Neural cell (in vitro differentiated cells): Measurements from ENCODE around the gene METAP2. TPM values are rescaled to one million over a fixed set of nuclear protein-coding genes. Genes with fewer than 3 reads are reported as not detected.

ENCODE experiments used
- H2AFZ ChIP-seq: fragments of 200-600, 300-800 bp; sonication (generic), shearing (Covaris generic); 2 replicates; pipeline ENCODE4 v1.6.0; 2014; ENCODE audit warnings: low read depth, mild to moderate bottlenecking, antibody characterized with exemption, low read length, moderate library complexity
- H3F3A ChIP-seq: fragments of 200-600 bp; shearing (Covaris generic); 2 replicates; pipeline ENCODE4 v1.6.1; 2016; ENCODE audit warnings: mild to moderate bottlenecking, moderate library complexity, mixed read lengths, antibody characterized with exemption, low read length; ENCODE audit not compliant: insufficient read depth, poor library complexity, severe bottlenecking
- H3K27ac ChIP-seq: fragments of 200-600, 300-800 bp; sonication (generic), shearing (Covaris generic); 2 replicates; pipeline ENCODE4 v1.5.1; 2014; ENCODE audit warnings: mild to moderate bottlenecking, low read length, moderate library complexity
- H3K27me3 ChIP-seq: fragments of 300-800, 200-600 bp; sonication (generic), shearing (Covaris generic); 2 replicates; pipeline ENCODE4 v1.6.0; 2014; ENCODE audit warnings: mild to moderate bottlenecking, low read depth, low read length, moderate library complexity; ENCODE audit not compliant: insufficient read depth
- H3K36me3 ChIP-seq: fragments of 300-800, 200-600 bp; sonication (generic), shearing (Covaris generic); 2 replicates; pipeline ENCODE4 v1.5.1; 2014; ENCODE audit warnings: mild to moderate bottlenecking, antibody characterized with exemption, low read length, moderate library complexity; ENCODE audit not compliant: insufficient read depth
- H3K4me2 ChIP-seq: fragments of 300-800, 200-600 bp; sonication (generic), shearing (Covaris generic); 2 replicates; pipeline ENCODE4 v1.6.0; 2014; ENCODE audit warnings: mild to moderate bottlenecking, low read length
- H3K4me3 ChIP-seq: fragments of 300-800, 200-600 bp; sonication (generic), shearing (Covaris generic); 2 replicates; pipeline ENCODE4 v1.5.1; 2014; ENCODE audit warnings: mild to moderate bottlenecking, low read length, moderate library complexity
- H3K79me2 ChIP-seq: fragments of 200-600 bp; shearing (Covaris generic); replicated peaks from 2 replicates; pipeline ENCODE4 v1.6.0; 2014; ENCODE audit warnings: mild to moderate bottlenecking, low read length, moderate library complexity; ENCODE audit not compliant: insufficient read depth
- H3K9ac ChIP-seq: fragments of 300-800, 200-600 bp; sonication (generic), shearing (Covaris generic); 2 replicates; pipeline ENCODE4 v1.6.1; 2016; ENCODE audit warnings: mild to moderate bottlenecking, low read length, mixed read lengths
- H3K9me2 ChIP-seq: fragments of 200-600 bp; shearing (Covaris generic); 2 replicates; pipeline ENCODE4 v1.6.1; 2016; ENCODE audit warnings: mild to moderate bottlenecking, low read length, mixed read lengths; ENCODE audit not compliant: insufficient read depth
- H3K9me3 ChIP-seq: fragments of 200-600, 300-800 bp; sonication (generic), shearing (Covaris generic); 2 replicates; pipeline ENCODE4 v1.6.1; 2016; ENCODE audit warnings: mild to moderate bottlenecking, mixed run types, low read length, moderate library complexity, mixed read lengths
- H4K20me1 ChIP-seq: fragments of 200-600 bp; shearing (Covaris generic); 2 replicates; pipeline ENCODE4 v1.6.1; 2016; ENCODE audit warnings: mild to moderate bottlenecking, mixed run types; ENCODE audit not compliant: insufficient read depth
- EP300 ChIP-seq: fragments of 450-650 bp; conservative IDR thresholded peaks from 2 replicates; pipeline ENCODE4 v1.6.1; 2014; ENCODE audit warnings: antibody characterized with exemption, mild to moderate bottlenecking, moderate library complexity; ENCODE audit not compliant: poor library complexity, severe bottlenecking
- EZH2 ChIP-seq: fragments of 200-600, 300-800 bp; shearing (Covaris generic), sonication (generic); IDR thresholded peaks from 2 replicates; pipeline ENCODE4 v1.6.1; 2014; ENCODE audit warnings: antibody characterized with exemption, low read length, borderline replicate concordance, mild to moderate bottlenecking; ENCODE audit not compliant: insufficient read depth, poor library complexity, severe bottlenecking
- MXI1 ChIP-seq: fragments of 450-650 bp; conservative IDR thresholded peaks from 2 replicates; pipeline ENCODE4 v1.6.1; 2014; ENCODE audit warnings: antibody characterized with exemption, mild to moderate bottlenecking; ENCODE audit not compliant: poor library complexity, severe bottlenecking
- POLR2AphosphoS5 ChIP-seq: IDR thresholded peaks from 2 replicates; pipeline ENCODE4 v1.6.1; 2012
- RAD21 ChIP-seq: fragments of 450-650 bp; conservative IDR thresholded peaks from 2 replicates; pipeline ENCODE4 v1.6.1; 2014; ENCODE audit warnings: antibody characterized with exemption, mild to moderate bottlenecking, moderate library complexity
- SMC3 ChIP-seq: fragments of 450-650 bp; conservative IDR thresholded peaks from 2 replicates; pipeline ENCODE4 v1.6.1; 2014; ENCODE audit warnings: antibody characterized with exemption, mild to moderate bottlenecking, moderate library complexity; ENCODE audit not compliant: poor library complexity
- TAF1 ChIP-seq: IDR thresholded peaks from 2 replicates; pipeline ENCODE4 v1.6.1; 2012; ENCODE audit warnings: low read depth
- polyA plus RNA-seq: library from polyadenylated mRNA; depleted of rRNA; stranded (reverse); fragments of >200 nt; gene quantifications from 2 replicates; pipeline ENCODE4 v1.2.3, GENCODE V29; 2014
- TF ChIP-seq, protein P1 (sequence below): fragments of 450-650 bp; IDR thresholded peaks from 2 replicates; pipeline ENCODE4 v1.5.1; 2014; ENCODE audit warnings: antibody characterized with exemption, mild to moderate bottlenecking, moderate library complexity; ENCODE audit not compliant: poor library complexity, severe bottlenecking
- TF ChIP-seq, protein P2 (sequence below): IDR thresholded peaks from 2 replicates; pipeline ENCODE4 v1.6.1; 2012; ENCODE audit warnings: borderline replicate concordance

The METAP2 gene
- polyA plus RNA-seq, 1 donor from 2014 or later, result 78.0 TPM

DNA sequence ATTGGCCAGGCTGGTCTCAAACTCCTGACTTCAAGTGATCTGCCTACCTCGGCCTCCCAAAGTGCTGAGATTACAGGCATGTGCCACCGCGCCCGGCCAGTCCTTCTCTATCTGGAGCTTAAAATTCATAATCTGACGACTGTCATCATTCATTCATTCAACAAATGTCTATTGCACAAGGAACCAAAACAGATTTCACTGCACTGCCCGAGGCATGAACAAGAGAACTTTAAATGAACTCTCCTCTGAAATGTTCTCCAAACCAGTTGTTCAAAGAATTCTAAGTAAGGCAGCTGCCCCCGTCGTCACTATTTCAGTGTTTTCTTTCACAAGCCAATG, 44.8 kb upstream of the METAP2 start:
- H3K9ac ChIP-seq, result no peak overlapping the region
- no peaks in the 10 kb centered on the region for H3K9me2 ChIP-seq
- H2AFZ ChIP-seq, result no peak overlapping the region
- H3K4me2 ChIP-seq, result no peak overlapping the region
- H3K27ac ChIP-seq, result no peak overlapping the region
- no peak overlapping the region for H3K4me3 ChIP-seq
- H3K36me3 ChIP-seq, result no peaks in the 10 kb centered on the region
- H3K9me3 ChIP-seq, result no peaks in the 10 kb centered on the region
- no peaks in the 10 kb centered on the region for H3F3A ChIP-seq
- H3K79me2 ChIP-seq, result no peaks in the 10 kb centered on the region
- no peaks in the 10 kb centered on the region for H4K20me1 ChIP-seq
- TF ChIP-seq TAF1 (no peak), POLR2AphosphoS5 (no peak), EZH2 (no peak), MXI1 (no peak), SMC3 (no peak), RAD21 (no peak), EP300 (no peak)
- TF ChIP-seq, protein P1, sequence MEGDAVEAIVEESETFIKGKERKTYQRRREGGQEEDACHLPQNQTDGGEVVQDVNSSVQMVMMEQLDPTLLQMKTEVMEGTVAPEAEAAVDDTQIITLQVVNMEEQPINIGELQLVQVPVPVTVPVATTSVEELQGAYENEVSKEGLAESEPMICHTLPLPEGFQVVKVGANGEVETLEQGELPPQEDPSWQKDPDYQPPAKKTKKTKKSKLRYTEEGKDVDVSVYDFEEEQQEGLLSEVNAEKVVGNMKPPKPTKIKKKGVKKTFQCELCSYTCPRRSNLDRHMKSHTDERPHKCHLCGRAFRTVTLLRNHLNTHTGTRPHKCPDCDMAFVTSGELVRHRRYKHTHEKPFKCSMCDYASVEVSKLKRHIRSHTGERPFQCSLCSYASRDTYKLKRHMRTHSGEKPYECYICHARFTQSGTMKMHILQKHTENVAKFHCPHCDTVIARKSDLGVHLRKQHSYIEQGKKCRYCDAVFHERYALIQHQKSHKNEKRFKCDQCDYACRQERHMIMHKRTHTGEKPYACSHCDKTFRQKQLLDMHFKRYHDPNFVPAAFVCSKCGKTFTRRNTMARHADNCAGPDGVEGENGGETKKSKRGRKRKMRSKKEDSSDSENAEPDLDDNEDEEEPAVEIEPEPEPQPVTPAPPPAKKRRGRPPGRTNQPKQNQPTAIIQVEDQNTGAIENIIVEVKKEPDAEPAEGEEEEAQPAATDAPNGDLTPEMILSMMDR, result no peak
- TF ChIP-seq, protein P2, sequence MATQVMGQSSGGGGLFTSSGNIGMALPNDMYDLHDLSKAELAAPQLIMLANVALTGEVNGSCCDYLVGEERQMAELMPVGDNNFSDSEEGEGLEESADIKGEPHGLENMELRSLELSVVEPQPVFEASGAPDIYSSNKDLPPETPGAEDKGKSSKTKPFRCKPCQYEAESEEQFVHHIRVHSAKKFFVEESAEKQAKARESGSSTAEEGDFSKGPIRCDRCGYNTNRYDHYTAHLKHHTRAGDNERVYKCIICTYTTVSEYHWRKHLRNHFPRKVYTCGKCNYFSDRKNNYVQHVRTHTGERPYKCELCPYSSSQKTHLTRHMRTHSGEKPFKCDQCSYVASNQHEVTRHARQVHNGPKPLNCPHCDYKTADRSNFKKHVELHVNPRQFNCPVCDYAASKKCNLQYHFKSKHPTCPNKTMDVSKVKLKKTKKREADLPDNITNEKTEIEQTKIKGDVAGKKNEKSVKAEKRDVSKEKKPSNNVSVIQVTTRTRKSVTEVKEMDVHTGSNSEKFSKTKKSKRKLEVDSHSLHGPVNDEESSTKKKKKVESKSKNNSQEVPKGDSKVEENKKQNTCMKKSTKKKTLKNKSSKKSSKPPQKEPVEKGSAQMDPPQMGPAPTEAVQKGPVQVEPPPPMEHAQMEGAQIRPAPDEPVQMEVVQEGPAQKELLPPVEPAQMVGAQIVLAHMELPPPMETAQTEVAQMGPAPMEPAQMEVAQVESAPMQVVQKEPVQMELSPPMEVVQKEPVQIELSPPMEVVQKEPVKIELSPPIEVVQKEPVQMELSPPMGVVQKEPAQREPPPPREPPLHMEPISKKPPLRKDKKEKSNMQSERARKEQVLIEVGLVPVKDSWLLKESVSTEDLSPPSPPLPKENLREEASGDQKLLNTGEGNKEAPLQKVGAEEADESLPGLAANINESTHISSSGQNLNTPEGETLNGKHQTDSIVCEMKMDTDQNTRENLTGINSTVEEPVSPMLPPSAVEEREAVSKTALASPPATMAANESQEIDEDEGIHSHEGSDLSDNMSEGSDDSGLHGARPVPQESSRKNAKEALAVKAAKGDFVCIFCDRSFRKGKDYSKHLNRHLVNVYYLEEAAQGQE, result no peak
- no peaks in the 10 kb centered on the region for H3K27me3 ChIP-seq

DNA sequence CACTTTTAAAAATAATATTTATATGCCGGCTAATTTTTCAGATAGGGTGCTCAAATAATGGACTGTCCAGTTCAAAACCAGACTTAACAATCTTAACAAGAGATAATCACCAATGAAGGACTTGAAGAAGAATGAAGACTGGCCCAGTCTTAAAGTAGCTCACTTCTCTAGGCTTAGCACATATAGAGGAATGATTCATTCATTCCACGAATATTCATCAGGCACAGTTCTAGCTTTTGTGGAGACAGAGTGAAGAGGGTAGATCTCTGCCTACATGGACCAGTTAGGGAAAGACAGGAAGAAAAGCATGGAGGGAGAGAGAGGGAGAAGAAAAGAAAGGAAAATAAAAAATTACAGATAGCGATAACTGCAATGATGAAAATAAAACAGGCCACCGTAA, 42.8 kb upstream of the METAP2 start:
- H3K4me3 ChIP-seq, result no peak overlapping the region
- H3F3A ChIP-seq, result no peaks in the 10 kb centered on the region
- no peak overlapping the region for H3K27ac ChIP-seq
- H3K79me2 ChIP-seq, result no peaks in the 10 kb centered on the region
- no peak overlapping the region for H3K4me2 ChIP-seq
- TF ChIP-seq, protein P1, result no peak
- no peak for TF ChIP-seq MXI1
- no peak for TF ChIP-seq EP300
- no peak for TF ChIP-seq TAF1
- TF ChIP-seq POLR2AphosphoS5, result no peak
- no peak overlapping the region for H2AFZ ChIP-seq
- no peaks in the 10 kb centered on the region for H3K9me2 ChIP-seq
- no peaks in the 10 kb centered on the region for H3K27me3 ChIP-seq
- no peaks in the 10 kb centered on the region for H3K9me3 ChIP-seq
- no peaks in the 10 kb centered on the region for H3K36me3 ChIP-seq
- H4K20me1 ChIP-seq, result no peaks in the 10 kb centered on the region
- no peak overlapping the region for H3K9ac ChIP-seq
